Neural progenitor cell (in vitro differentiated cells): ENCODE measurements around the gene NUDT8.
"Not testable (repeated sequence)": the region's sequence is repeated elsewhere in the genome, so short reads cannot be mapped to it uniquely, and the experiment has no call there.

Experiments
- EZH2 ChIP-seq: fragments of 200-600 bp; sonication (generic); IDR thresholded peaks from 2 replicates; pipeline ENCODE4 v1.6.1; 2017; ENCODE audit warnings: antibody characterized with exemption, mild to moderate bottlenecking, moderate library complexity
- TF ChIP-seq, protein P1 (sequence below): fragments of 200-600 bp; sonication (generic); IDR thresholded peaks from 2 replicates; pipeline ENCODE4 v1.5.1; 2017; ENCODE audit warnings: antibody characterized with exemption, mild to moderate bottlenecking

DNA sequence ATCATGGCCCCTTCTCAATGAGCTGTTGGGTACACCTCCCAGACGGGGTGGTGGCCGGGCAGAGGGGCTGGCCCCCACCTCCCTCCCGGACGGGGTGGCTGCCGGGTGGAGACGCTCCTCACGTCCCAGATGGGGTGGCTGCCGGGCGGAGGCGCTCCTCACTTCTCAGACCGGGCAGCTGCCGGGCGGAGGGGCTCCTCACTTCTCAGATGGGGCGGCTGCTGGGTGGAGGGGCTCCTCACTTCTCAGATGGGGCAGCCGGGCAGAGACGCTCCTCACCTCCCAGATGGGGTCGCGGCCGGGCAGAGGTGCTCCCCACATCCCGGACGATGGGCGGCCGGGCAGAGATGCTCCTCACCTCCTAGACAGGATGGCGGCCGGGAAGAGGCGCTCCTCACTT is 31.8 kb downstream of the NUDT8 start:
- TF ChIP-seq, protein P1, sequence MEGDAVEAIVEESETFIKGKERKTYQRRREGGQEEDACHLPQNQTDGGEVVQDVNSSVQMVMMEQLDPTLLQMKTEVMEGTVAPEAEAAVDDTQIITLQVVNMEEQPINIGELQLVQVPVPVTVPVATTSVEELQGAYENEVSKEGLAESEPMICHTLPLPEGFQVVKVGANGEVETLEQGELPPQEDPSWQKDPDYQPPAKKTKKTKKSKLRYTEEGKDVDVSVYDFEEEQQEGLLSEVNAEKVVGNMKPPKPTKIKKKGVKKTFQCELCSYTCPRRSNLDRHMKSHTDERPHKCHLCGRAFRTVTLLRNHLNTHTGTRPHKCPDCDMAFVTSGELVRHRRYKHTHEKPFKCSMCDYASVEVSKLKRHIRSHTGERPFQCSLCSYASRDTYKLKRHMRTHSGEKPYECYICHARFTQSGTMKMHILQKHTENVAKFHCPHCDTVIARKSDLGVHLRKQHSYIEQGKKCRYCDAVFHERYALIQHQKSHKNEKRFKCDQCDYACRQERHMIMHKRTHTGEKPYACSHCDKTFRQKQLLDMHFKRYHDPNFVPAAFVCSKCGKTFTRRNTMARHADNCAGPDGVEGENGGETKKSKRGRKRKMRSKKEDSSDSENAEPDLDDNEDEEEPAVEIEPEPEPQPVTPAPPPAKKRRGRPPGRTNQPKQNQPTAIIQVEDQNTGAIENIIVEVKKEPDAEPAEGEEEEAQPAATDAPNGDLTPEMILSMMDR: not testable (repeated sequence)
- TF ChIP-seq EZH2: not testable (repeated sequence)
